CD14-positive monocyte (primary cell): ENCODE data around the gene PRKACA. TPM values are rescaled to one million over a fixed set of nuclear protein-coding genes. Genes with fewer than 3 reads are reported as not detected.

Source experiments
- DNase-seq, 3 donors: peaks; one replicate each; pipeline ENCODE4 v3.0.0-alpha.2; 2011 to 2022
- H2AFZ ChIP-seq: 2 replicates; pipeline ENCODE4 v1.6.0; 2012; ENCODE audit warnings: mild to moderate bottlenecking, low read depth, low read length, inconsistent platforms; ENCODE audit not compliant: insufficient read depth, poor library complexity, severe bottlenecking
- H3K27ac ChIP-seq, 2 donors: 1 replicate in 1 of 2; 2 replicates in 1 of 2; pipeline ENCODE4 v1.5.1; 2012 to 2013; ENCODE audit warnings: low read length in 2 of 2, control low read depth in 1 of 2, inconsistent platforms in 1 of 2, low read depth in 1 of 2, mild to moderate bottlenecking in 1 of 2
- H3K27me3 ChIP-seq, 2 donors: one replicate each; pipeline versions ENCODE4 v1.6.0 to v1.6.1; 2011 to 2013; ENCODE audit warnings: low read length in 2 of 2; ENCODE audit not compliant: control insufficient read depth in 2 of 2, insufficient read depth in 2 of 2
- H3K36me3 ChIP-seq, 2 donors: replicated peaks in 1 of 2; 1 replicate in 1 of 2; 2 replicates in 1 of 2; pipeline versions ENCODE4 v1.5.1 to v1.6.1; 2012 to 2013; ENCODE audit warnings: low read length in 2 of 2, control low read depth in 1 of 2, inconsistent platforms in 1 of 2, mild to moderate bottlenecking in 1 of 2; ENCODE audit not compliant: insufficient read depth in 2 of 2, control insufficient read depth in 1 of 2
- H3K4me1 ChIP-seq, 2 donors: 1 replicate in 1 of 2; 2 replicates in 1 of 2; pipeline versions ENCODE4 v1.5.1 to v1.6.1; 2012 to 2013; ENCODE audit warnings: low read length in 2 of 2, control low read depth in 1 of 2, inconsistent platforms in 1 of 2, mild to moderate bottlenecking in 1 of 2, moderate library complexity in 1 of 2; ENCODE audit not compliant: insufficient read depth in 2 of 2, control insufficient read depth in 1 of 2
- H3K4me2 ChIP-seq: replicated peaks from 2 replicates; pipeline ENCODE3; 2012; ENCODE audit warnings: low read length, moderate library complexity, mild to moderate bottlenecking; ENCODE audit not compliant: poor library complexity, severe bottlenecking; ENCODE audit errors: extremely low read depth
- H3K4me3 ChIP-seq, 3 experiments: fragments of 200-600 bp in 1 of 3; sonication (generic) in 1 of 3; replicated peaks in 1 of 3; 1 replicate in 2 of 3; 2 replicates in 1 of 3; pipeline ENCODE4 v1.5.1; 2011 to 2013; ENCODE audit warnings: low read length in 3 of 3, mild to moderate bottlenecking in 3 of 3, control low read depth in 2 of 3, low read depth in 2 of 3, inconsistent platforms in 1 of 3, moderate library complexity in 1 of 3
- H3K79me2 ChIP-seq: 2 replicates; pipeline ENCODE4 v1.6.0; 2012; ENCODE audit warnings: mild to moderate bottlenecking, control low read depth, inconsistent platforms, low read length, moderate library complexity; ENCODE audit not compliant: insufficient read depth
- H3K9ac ChIP-seq: 2 replicates; pipeline ENCODE4 v1.6.0; 2017; ENCODE audit warnings: low read length, mild to moderate bottlenecking; ENCODE audit not compliant: insufficient read depth, poor library complexity, severe bottlenecking
- H3K9me3 ChIP-seq, 2 donors: replicated peaks in 1 of 2; 1 replicate in 1 of 2; 2 replicates in 1 of 2; pipeline versions ENCODE4 v1.5.1 to v1.6.1; 2012 to 2013; ENCODE audit warnings: low read length in 2 of 2, control low read depth in 1 of 2; ENCODE audit not compliant: control insufficient read depth in 1 of 2, insufficient read depth in 1 of 2
- H4K20me1 ChIP-seq: 2 replicates; pipeline ENCODE4 v1.6.0; 2012; ENCODE audit warnings: mild to moderate bottlenecking, low read length, control low read depth, moderate library complexity; ENCODE audit not compliant: insufficient read depth
- H3K27ac Mint-ChIP-seq, 7 donors: one replicate each; pipeline ENCODE4 v1.8.0; 2020; ENCODE audit warnings: mild to moderate bottlenecking in 7 of 7, mixed read lengths in 7 of 7, moderate library complexity in 6 of 7, inconsistent platforms in 2 of 7
- H3K27me3 Mint-ChIP-seq, 3 donors: one replicate each; pipeline ENCODE4 v1.8.0; 2021 to 2022; ENCODE audit warnings: low read depth in 3 of 3, mild to moderate bottlenecking in 3 of 3, mixed read lengths in 3 of 3, moderate library complexity in 3 of 3, inconsistent platforms in 1 of 3
- H3K36me3 Mint-ChIP-seq, 2 donors: one replicate each; pipeline ENCODE4 v1.8.0; 2020; ENCODE audit warnings: mixed read lengths in 2 of 2, inconsistent platforms in 1 of 2, mild to moderate bottlenecking in 1 of 2
- H3K4me1 Mint-ChIP-seq: one replicate; pipeline ENCODE4 v1.8.0; 2020; ENCODE audit warnings: mild to moderate bottlenecking, mixed read lengths
- H3K4me3 Mint-ChIP-seq, 2 donors: one replicate each; pipeline ENCODE4 v1.8.0; 2020; ENCODE audit warnings: mild to moderate bottlenecking in 2 of 2, mixed read lengths in 2 of 2, moderate library complexity in 1 of 2
- H3K9me3 Mint-ChIP-seq, 7 donors: one replicate each; pipeline ENCODE4 v1.8.0; 2020 to 2022; ENCODE audit warnings: mixed read lengths in 7 of 7, mild to moderate bottlenecking in 6 of 7, moderate library complexity in 6 of 7, inconsistent platforms in 2 of 7
- CTCF ChIP-seq: fragments of 200-600 bp; IDR thresholded peaks from one replicate; pipeline ENCODE4 v1.8.0; 2022; ENCODE audit warnings: antibody characterized with exemption, mild to moderate bottlenecking
- WGBS: methylation state at CpG from one replicate; pipeline ENCODE4 v1.1.5; 2013; ENCODE audit warnings: missing lambda C conversion rate; ENCODE audit not compliant: insufficient coverage; 5-methylcytosine and 5-hydroxymethylcytosine counted together
- intact Hi-C, 2 donors: fragments of 100-400 bp; cut with micrococcal nuclease; formaldehyde crosslinking; loops; one replicate each; pipeline versions ENCODE4 v1.15.0 to v1.15.1; 2023
- polyA plus RNA-seq, 3 donors: library from polyadenylated mRNA; depleted of rRNA in 1 of 3; unstranded in 2 of 3; stranded (reverse) in 1 of 3; fragments of 300-500 nt in 2 of 3; fragments of >200 nt in 1 of 3; fragmentation: Illumina TruSeq in 2 of 3; gene quantifications; 1 replicate in 2 of 3; 2 replicates in 1 of 3; pipeline ENCODE4 v1.2.3, GENCODE V29; 2012 to 2021

PRKACA gene
- polyA plus RNA-seq, 3 donors: 2.0 to 231 (median 3.8) TPM

- Mint-ChIP-seq H3K36me3 (peaks cover 9 to 14% of the 10 kb centered on the region in 2 donors), H3K4me3 (peak overlapping the region in 1 of 2 donors; percentile 51), H3K27ac (peak overlapping the region; percentile 22 to 74 (median 73)), H3K4me1 (peaks cover 56% of the 10 kb centered on the region), H3K9me3 (no peaks in the 10 kb centered on the region), H3K27me3 (no peaks in the 10 kb centered on the region)
- 89% methylated on average over 2 of the region's 9 CpGs for WGBS
- Histone ChIP-seq H3K9me3 (no peaks in the 10 kb centered on the region), H3K4me1 (peaks cover 46 to 58% of the 10 kb centered on the region in 2 donors), H3K79me2 (peaks cover 86% of the 10 kb centered on the region), H2AFZ (no peak overlapping the region), H3K9ac (no peak overlapping the region), H3K27ac (peak overlapping the region in 1 of 2 donors; percentile 53), H4K20me1 (peaks cover 41% of the 10 kb centered on the region), H3K4me2 (peak overlapping the region; percentile 92), H3K27me3 (no peaks in the 10 kb centered on the region), H3K36me3 (no peaks in the 10 kb centered on the region), H3K4me3 (peak overlapping the region in 1 of 3 experiments; percentile 23)
- DNase-seq: no peak
- intact Hi-C loops: loop anchor here in 1 of 2 donors (5.0 kb wide), 2 partner anchors 46 to 256 kb away; partner anchors contain the start of gene SAMD1
- no peak for TF ChIP-seq CTCF
Observed at GRCh38 chr19:14138576-14139265, 21.2 kb upstream of the PRKACA start.

GRCh38 chr19:14136509-14137281 is 19.1 kb upstream of the PRKACA start, which contains the start of gene ASF1B:
TSS of gene ASF1B (minus strand) at chr19:14136589. CDS start at chr19:14136456, 133 bp downstream.
- peak within 1 kb of the TSS; percentile 81 for H2AFZ ChIP-seq
- peak within 1 kb of the TSS; percentile 90 to 91 for H3K4me3 Mint-ChIP-seq

More at GRCh38 chr19:14136509-14137281, 19.1 kb upstream of the PRKACA start, which contains the start of gene ASF1B:
- H3K27ac Mint-ChIP-seq: peak within 1 kb of the TSS; percentile 76 to 98 (median 97)
- Histone ChIP-seq H3K4me2 (peak within 1 kb of the TSS; percentile 92), H3K4me1 (peaks cover 46 to 58% of the 10 kb centered on the region in 2 donors), H3K9me3 (no peaks in the 10 kb centered on the region), H3K9ac (peak within 1 kb of the TSS; percentile 90), H3K4me3 (peak within 1 kb of the TSS; percentile 60 to 96 (median 90)), H4K20me1 (peaks cover 27% of the 10 kb centered on the region), H3K36me3 (no peaks in the 10 kb centered on the region), H3K27ac (peak within 1 kb of the TSS; percentile 91 to 94), H3K79me2 (peaks cover 86% of the 10 kb centered on the region), H3K27me3 (no peaks in the 10 kb centered on the region)
- H3K27me3 Mint-ChIP-seq: peaks cover 0 to 1% (median 0%) of the 10 kb centered on the region in 3 donors
- peak; percentile 69 for TF ChIP-seq CTCF
- no peaks in the 10 kb centered on the region for H3K9me3 Mint-ChIP-seq
- H3K36me3 Mint-ChIP-seq: peaks cover 2 to 8% of the 10 kb centered on the region in 2 donors
- peak; percentile 100 for DNase-seq
- intact Hi-C loops: loop anchor here in 1 of 2 donors (2.0 to 5.0 kb wide), 4 partner anchors 22 to 254 kb away; partner anchors contain the start of gene SAMD1
- H3K4me1 Mint-ChIP-seq: peaks cover 56% of the 10 kb centered on the region
- WGBS: under 1% methylated on average over 78 of the region's 78 CpGs
